ENCODE measurements around the gene GCDH.
A peak's percentile ranks its signal among the peaks of the same experiment; 100 is the strongest.

The GCDH gene

DNA sequence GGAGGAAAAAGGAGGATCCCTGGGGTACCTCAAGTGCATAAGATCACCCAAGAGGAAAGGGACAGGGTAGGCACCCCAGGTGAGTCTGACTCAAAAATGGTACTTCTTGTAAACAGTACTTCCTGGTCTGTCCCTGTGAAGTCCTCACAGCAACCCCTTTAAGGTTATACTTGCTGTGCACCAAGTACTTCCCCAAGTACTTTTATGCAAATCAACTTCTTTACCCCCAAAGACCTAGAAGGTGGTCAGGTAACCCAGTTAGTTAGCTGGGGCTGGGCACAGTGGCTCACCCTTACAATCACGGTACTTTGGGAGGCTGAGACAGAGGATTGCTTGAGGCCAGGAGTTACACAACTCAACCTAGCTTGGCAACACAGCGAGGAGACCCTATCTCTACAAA lies 49.9 kb downstream of the GCDH start:
- no peak for DNase-seq (ENCODE audit: low spot score)

DNA sequence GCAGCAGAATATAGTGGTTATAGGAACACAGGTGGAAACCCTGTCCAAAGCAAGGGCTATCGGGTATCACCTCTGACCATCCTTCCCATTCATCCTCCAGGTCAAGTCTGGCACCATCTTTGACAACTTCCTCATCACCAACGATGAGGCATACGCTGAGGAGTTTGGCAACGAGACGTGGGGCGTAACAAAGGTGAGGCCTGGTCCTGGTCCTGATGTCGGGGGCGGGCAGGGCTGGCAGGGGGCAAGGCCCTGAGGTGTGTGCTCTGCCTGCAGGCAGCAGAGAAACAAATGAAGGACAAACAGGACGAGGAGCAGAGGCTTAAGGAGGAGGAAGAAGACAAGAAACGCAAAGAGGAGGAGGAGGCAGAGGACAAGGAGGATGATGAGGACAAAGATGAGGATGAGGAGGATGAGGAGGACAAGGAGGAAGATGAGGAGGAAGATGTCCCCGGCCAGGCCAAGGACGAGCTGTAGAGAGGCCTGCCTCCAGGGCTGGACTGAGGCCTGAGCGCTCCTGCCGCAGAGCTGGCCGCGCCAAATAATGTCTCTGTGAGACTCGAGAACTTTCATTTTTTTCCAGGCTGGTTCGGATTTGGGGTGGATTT lies 52.6 kb downstream of the GCDH start:
- no peak for DNase-seq (ENCODE audit: low spot score)

DNA sequence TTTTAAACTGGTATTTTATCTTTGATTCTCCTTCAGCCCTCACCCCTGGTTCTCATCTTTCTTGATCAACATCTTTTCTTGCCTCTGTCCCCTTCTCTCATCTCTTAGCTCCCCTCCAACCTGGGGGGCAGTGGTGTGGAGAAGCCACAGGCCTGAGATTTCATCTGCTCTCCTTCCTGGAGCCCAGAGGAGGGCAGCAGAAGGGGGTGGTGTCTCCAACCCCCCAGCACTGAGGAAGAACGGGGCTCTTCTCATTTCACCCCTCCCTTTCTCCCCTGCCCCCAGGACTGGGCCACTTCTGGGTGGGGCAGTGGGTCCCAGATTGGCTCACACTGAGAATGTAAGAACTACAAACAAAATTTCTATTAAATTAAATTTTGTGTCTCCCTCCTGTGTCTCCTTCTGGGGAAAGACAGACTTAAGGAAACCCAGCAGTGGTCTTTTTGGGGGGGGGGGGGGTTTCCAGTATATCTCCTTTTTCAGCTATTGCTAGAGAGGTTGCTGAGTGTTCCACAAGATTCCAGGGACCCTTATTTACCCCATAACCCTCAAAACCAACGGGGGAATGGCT lies 53.2 kb downstream of the GCDH start:
- no peak for DNase-seq (ENCODE audit: low spot score)

- peak; percentile 95 for DNase-seq (ENCODE audit: low spot score)
Measured at GRCh38 chr19:12945479-12946091, 54.6 kb downstream of the GCDH start, which contains the start of gene RAD23A. RAD23A (plus strand) TSS chr19:12945862; CDS start chr19:12945949, 87 bp downstream.

DNA sequence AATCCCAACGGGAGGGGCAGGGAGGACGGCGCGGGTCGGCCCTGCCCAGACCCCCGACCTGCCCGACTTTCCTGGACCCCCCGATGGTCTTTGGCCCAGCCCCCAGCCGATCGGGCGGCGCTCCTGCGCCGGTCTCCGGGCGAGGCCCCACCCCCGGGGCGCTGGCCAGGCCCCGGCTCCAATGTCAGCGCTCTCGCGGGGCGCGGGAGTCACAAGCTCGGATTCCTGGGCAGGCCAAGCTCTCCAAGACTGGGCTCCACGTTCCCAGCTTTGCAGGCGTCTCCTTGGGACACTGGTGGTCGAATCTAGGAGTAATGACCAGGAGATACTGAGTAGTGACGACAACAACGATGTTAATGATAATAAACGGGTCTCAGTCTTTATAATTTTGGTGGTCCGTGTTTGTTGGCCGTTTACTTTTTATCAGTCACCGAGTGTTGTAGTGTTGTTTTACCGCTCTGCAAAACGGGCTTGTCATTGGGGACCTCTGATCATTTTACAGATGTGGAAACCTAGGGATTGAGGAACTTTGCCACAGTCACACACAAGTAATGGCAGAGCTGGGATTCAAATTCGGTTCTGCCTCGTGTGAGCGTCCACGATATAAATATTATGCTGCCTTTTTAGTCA lies 55.2 kb downstream of the GCDH start:
- DNase-seq (ENCODE audit: low spot score) = peak; percentile 72

DNA sequence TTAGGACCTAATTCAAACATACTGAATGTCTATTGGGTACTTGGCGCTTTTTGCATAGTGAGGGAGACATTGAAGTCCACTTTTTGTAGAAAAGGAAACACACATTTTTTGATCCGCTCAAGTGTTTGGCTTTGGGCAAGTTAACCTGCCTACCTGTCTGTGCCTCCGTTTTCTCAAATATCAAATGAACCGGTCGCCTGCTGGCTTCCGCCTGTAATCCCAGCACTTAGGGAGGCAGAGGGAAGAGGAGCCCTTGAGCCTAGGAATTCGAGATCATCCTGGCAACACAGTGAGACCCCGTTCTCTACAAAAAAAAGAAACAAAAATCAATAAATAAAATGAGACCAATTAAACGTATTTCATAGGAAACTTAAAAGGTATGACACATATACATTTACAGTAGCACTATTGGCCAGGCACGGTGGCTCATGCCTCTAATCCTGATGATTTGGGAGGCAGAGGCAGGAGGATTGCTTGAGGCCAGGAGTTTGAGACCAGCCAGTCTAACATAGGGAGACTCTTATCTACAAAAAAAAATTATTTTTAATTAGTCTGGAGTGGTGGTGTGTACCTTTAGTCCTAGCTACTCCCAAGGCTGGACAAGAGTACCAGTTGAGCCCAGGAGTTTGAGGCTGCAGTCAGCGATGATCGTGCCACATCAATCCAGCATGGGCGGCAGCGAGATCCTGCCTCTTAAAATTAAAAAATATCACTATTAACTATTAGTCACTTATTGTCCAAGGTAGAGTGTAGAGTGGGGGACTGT lies 56.0 kb downstream of the GCDH start:
- DNase-seq (ENCODE audit: low spot score) = no peak

GRCh38 chr19:12947702-12948611 lies 57.0 kb downstream of the GCDH start:
- peak; percentile 62 for DNase-seq (ENCODE audit: low spot score)

GRCh38 chr19:12948612-12949362 lies 57.8 kb downstream of the GCDH start:
- DNase-seq (ENCODE audit: low spot score) = no peak
